HPDE6-E6E7 (cell line): ENCODE data around the gene DPF3.

Source experiments
- DNase-seq: peaks from one replicate; pipeline ENCODE4 v3.0.0; 2011; ENCODE audit warnings: missing footprints; ENCODE audit errors: extremely low spot score

The DPF3 gene

DNA sequence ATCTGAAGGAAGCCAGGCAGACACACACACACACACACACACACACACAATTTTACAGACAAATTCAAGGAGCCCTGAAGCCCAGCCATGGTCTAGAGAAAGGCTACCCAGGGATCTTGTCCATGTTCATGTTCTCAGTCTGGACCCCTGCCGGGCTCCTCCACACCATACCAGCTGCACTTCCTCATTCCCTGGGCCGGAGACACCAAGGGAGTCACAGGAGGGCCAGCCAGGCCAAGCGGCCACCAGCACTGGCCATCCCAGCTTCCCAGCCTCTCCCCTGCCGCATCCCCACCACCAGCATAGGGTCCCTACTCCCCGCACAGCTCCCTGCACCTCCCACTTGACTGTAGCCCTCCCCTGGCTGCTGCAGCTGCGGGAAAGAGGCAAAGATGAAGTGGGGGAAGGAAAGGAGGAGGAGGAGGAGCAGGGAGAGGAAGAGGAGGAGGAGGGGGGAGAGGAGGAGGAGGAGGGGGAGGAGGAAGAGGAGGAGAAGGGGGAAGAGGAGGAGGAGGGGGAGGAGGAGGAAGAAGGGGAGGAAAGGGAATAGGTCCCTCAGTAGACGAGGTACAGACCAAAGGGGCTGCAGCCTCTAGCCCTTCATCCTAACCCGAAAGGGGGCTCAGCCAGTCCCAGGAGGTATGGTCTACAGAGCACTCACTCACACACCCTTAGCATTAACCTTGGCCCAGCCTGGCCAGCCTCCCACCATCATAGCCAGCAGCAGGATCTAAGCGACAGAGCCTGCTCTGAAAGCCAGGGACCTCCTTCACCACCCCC lies 293.2 kb downstream of the DPF3 start:
- no peak for DNase-seq

- DNase-seq: no peak
Observed at GRCh38 chr14:72599579-72600470, 294.1 kb downstream of the DPF3 start.

GRCh38 chr14:72598306-72598705 lies 295.6 kb downstream of the DPF3 start:
- DNase-seq: no peak

GRCh38 chr14:72597252-72598233 lies 296.4 kb downstream of the DPF3 start:
- DNase-seq: no peak

DNA sequence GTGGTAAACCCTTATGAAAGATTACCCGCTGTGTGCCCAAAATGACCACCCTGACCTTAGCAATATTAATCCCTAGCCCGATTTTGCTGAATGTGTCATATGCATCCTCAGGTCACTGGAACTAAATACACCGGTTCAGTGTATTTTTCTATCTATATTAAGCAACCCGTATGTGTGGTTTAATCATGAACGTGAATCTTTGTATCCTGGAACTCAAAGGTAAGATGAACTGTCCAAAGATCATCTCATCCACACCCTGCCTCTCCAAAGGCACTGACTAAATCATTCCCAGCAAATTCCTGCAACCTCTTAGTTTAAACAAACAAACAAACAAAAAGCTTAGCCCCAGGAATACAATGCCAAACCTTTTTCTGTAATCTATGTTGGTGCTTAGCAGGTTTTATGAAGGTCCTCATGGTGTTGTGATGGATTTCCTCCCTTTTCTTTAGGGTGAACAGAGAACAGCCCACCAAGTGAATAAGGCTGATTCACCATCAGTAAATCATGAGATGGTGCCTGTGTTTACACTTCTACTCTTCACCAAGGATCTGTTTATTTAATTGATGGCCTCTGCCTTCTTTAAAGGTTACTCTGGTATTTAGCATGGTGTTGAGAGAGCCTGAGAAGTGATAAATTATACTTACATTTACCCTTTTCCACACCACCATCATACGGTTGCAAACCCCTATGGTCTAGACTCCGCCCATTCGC lies 298.6 kb downstream of the DPF3 start:
- no peak for DNase-seq

- no peak for DNase-seq
Observed at GRCh38 chr14:72594099-72594901, 299.6 kb downstream of the DPF3 start.

- DNase-seq: no peak
Observed at GRCh38 chr14:72591391-72591790, 302.5 kb downstream of the DPF3 start.

DNA sequence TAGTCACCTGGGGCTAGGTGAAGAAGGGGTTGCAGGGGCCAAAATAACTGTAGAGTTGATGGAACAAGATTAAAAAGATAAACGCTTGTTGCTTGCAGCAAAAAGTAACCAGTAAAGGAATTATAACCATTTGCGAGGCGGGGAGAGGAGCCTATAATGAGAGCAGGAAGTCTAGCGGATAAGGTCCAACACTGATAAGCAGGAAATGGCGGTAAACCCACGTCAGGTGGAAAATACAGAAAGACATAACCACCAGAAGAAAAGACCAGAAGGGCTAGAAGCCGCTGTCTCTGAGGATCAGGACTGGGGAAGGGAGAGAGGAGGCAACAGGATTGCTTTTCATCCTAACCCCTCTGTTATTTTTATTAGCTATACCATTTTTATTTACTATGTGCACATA lies 303.3 kb downstream of the DPF3 start:
- DNase-seq: no peak

DNA sequence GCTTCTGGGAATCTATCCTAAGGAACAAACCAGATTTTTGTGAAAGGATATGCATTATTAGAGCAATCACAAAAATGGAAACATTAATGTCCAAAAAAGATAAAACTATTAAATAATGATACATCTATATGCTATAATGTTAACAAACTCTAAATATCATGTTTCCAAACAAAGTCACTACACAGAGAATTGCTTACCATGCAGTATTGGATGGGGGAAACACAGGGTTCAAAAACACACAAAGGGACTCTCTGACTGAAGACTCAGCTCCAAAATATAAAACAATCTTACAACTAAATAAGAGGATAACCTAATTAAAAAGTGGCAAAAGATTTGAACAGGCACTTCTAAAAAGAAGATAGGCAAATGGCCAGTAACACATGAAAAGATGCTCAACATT lies 304.2 kb downstream of the DPF3 start:
- no peak for DNase-seq

DNA sequence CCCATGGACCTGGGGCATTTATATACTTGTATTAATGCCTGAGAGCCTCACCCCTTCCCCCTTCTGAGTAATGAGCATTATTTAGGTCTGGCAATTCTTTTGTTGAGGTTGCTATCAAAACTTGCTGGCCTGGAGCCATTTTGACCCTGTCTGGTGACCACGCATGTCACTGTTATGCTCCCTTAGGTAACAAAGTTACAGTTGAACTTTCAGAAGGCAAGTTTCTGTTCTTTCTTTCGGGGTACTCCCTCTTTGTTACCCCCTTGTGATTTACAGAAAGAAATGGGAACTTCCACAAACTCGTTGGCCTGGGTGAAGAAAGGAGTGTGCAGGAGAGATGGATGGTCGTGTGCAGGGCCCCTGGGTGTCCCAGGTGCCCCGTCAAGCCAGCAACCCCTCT lies 305.4 kb downstream of the DPF3 start:
- no peak for DNase-seq

DNA sequence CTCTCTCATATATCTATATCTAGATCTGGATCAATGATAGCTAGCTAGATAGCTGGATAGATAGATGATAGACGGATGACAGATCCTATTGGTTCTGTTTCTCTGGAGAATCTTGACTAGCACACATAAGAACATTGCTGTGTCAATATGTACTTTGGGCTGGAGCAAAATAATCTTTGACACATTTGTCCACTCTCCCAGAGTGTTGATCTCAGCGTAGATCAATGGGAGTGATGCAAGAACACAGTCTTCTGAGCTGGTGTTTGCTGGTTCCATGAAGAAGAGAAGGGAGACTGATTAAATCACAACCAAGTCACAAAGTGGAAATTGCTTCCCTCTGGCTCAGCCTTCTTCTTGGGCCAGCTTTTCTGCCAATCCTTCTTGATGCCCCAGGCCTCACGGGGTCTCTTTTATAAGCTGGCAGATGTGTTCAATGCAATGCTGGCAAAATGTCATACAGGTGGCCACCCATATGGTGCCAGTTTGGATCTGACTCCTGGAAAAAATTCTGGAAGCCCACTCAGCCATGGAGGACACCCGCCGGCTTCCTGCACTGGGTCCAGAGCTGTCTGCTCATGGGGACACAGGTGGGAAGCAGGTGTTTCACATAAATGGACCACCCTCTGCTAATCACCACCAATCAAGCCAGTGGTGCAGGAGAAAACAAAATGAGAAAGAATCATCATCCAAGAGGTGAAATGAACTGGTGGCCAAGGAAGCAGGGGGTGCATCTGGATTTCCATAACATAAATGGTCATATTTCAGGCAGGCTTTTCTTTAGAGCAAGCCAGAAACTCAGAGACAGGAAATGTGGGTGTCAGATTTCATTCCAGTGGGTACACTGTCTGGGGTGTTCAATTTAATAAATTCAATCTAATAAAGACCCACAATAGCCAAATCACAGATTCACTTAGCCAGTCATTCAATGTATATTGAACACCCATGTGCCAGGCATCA lies 310.3 kb downstream of the DPF3 start:
- no peak for DNase-seq

DNA sequence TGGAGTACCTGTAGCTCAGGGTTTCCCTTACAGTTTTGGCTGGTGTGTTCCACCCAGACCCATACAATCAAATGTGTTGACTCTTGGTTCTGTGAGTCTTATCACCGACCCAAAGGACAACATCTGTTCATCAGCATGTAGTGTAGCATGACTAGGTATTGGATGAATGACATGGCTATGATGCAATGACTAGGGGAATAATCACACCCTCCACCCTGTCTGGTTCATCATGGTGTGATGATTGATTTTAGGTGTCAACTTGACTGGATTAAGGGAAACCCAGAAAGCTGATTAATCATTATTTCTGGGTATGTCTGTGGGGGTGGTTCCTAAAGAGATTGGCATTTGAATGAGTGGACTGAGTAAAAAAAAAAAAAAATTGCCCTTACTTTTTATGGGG lies 311.3 kb downstream of the DPF3 start:
- no peak for DNase-seq

GRCh38 chr14:72578514-72578913 lies 315.4 kb downstream of the DPF3 start:
- DNase-seq: no peak

DNA sequence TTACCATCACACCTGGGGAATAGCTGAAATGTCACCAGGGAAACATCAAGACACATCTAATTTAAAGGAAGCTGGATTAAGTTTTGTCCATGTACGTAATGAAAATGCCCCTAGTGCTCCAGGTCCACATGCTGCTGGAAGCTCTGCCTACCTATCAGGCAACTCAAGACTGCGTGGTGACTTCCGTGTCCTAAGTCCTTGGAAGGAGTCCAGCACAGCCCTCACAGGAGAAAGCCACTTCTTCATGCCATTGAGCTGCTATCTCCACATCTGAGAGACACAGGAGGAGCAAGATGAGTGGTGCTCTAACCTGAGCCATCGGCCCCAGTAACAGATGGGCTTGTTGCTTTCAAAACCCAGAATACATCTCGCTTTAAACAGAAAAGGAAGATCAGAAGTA lies 316.4 kb downstream of the DPF3 start:
- no peak for DNase-seq

DNA sequence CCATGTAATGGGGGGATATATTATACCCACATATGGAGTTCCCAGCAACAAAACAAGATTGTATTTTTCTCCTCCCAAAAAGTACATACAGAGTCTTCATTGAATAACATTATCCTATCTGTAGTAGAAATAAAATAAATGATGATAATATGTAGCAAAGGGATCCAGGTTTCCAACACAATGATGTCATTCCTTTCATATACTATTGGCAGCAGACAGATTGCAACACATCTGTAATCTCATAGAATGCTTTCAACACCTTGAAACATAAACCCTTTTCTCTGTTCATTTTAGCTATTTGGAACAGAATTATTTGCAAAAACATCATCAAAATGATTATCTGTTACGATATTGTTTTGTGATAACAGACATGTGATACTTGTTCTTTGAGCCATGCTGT lies 317.6 kb downstream of the DPF3 start:
- peak; percentile 16 for DNase-seq

GRCh38 chr14:72574715-72575114 lies 319.2 kb downstream of the DPF3 start:
- DNase-seq: no peak

DNA sequence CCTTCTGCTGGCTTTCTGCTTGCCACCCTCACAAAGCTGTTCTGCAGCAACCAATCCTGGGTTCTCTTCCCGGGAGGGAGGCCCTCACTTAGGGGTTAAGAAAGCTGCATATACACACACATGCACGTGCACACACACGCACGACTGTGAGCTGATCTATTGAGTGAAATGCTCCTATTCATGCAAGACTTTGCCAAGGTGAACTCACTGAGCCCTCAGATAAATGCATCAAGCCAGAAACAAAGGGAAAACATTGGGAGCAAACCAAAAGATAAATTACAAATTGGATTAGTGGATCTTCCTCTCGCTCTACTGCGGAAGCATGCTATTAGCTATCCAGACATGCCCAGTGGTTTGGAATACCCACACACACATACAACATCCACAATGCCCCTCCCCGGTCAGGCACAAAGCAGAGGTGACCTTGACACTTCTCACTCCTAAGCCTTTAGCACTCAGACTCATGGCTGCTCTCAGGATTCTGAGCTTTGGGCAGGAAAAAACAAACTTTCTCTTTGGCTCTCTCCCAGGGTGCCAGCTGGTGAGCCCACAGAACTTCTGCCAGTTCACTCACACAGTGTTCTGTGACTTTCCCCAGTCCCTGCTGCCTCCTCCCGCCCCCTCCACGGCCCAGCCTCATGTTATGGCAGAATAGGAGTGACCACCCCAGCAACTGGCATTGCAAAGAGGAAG lies 320.0 kb downstream of the DPF3 start:
- DNase-seq: no peak
